Activated B cell treated with CpG ODN at 0.5 μM for 24 hours (primary cell): Measurements from ENCODE around the gene ANAPC16. TPM values are rescaled to one million over a fixed set of nuclear protein-coding genes. Genes with fewer than 3 reads are reported as not detected.

Experiments
- ATAC-seq: fragments of 200-7000 bp; cut with Tn5 transposase; one replicate; pipeline ENCODE4 v1.10.0; 2021; ENCODE audit warnings: low read depth, mild to moderate bottlenecking, moderate library complexity
- CTCF ChIA-PET: fragments of 350-600 bp; sonication (Branson Sonifier 250); formaldehyde crosslinking; loops from one replicate; lab custom pipeline; 2021; ENCODE audit warnings: antibody characterized with exemption; lab: Charles Lee
- POLR2A ChIA-PET: fragments of 350-600 bp; sonication (Branson Sonifier 250); formaldehyde crosslinking; loops from one replicate; lab custom pipeline; 2021; ENCODE audit warnings: antibody characterized with exemption; lab: Charles Lee
- DNase-seq: peaks from one replicate; pipeline ENCODE4 v3.0.0; 2022
- H3K27ac Mint-ChIP-seq: one replicate; pipeline ENCODE4 v1.8.0; 2020; ENCODE audit warnings: mixed read lengths
- H3K27me3 Mint-ChIP-seq: one replicate; pipeline ENCODE4 v1.8.0; 2021; ENCODE audit warnings: mixed read lengths
- H3K36me3 Mint-ChIP-seq: one replicate; pipeline ENCODE4 v1.8.0; 2021; ENCODE audit warnings: low read depth, mixed read lengths
- H3K4me1 Mint-ChIP-seq: one replicate; pipeline ENCODE4 v1.8.0; 2021; ENCODE audit warnings: mixed read lengths
- H3K4me3 Mint-ChIP-seq: one replicate; pipeline ENCODE4 v1.8.0; 2020; ENCODE audit warnings: mild to moderate bottlenecking, mixed read lengths
- H3K9me3 Mint-ChIP-seq: one replicate; pipeline ENCODE4 v1.8.0; 2020; ENCODE audit warnings: mixed read lengths
- CTCF ChIP-seq: fragments of 200-600 bp; IDR thresholded peaks from one replicate; pipeline ENCODE4 v1.8.0; 2022; ENCODE audit warnings: antibody characterized with exemption, mild to moderate bottlenecking
- intact Hi-C: fragments of 100-400 bp; cut with micrococcal nuclease; formaldehyde crosslinking; loops from one replicate; pipeline ENCODE4 v1.15.1; 2024
- total RNA-seq: library from RNA; stranded (reverse); gene quantifications from 2 replicates; pipeline ENCODE4 v1.2.3, GENCODE V29; 2022

ANAPC16 gene
- 128 and 137 TPM in 2 replicates for total RNA-seq

DNA sequence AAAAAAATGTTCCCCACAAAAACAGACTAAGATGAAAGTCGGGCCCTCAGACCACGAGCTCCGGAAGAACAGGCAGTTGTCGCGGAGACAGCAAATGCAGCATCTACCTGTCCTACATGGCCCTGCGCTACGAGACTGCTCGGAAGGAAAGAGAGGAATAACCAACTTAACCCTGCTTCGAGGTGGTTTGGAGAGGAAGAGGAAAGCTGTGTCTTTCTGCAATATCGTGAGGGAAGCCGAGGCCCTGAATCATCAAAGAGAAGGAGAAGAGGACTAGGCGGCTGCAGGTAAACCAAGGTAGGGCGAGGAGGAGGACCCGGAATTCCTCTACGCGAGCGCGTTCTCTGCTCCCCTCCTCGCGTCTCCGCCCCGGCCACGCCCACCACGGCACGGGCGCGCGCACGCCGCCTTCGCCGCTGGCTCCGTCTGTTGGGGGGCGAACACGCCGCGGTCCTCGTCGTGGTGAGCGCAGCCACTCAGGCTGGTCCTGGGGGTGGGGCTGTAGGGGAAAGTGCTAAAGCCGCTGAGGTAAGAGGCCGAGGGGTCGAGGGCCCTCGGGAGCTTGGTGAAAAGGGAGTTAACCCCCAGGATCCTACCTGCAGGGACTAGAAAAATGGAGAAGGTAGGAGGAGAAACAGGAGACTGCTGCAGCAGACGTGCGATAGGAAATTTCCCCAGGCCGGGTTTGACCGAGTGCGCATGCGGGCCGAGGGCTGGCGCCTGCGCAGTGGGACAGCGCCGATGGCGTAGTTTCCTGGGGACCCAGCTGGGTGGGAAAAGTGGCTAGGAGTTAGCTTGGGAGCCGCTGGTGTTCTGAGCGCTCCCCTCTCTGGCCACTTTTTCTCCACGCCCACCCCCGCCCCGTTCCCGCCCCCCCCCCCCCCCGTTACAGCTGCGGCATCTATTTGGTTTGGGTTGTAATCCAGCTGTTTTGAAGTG lies at the start of gene ANAPC16, which contains the start of gene ASCC1:
ANAPC16 (plus strand) TSS at position 402 of the 939 bp plus-strand sequence. CDS start 7,903 bp downstream, outside the sequence.
ASCC1 (minus strand) TSS at position 666 of the 939 bp plus-strand sequence. CDS start 2,978 bp downstream, outside the sequence.
- CTCF ChIA-PET = interaction anchor here (0.9 to 1.9 kb wide), 7 partner anchors 45 to 319 kb away, joined by 3 to 6 read pairs (median 4); partner anchors contain the start of gene DDIT4
- H3K4me1 Mint-ChIP-seq = peaks cover 62% of the 10 kb centered on the region

DNA sequence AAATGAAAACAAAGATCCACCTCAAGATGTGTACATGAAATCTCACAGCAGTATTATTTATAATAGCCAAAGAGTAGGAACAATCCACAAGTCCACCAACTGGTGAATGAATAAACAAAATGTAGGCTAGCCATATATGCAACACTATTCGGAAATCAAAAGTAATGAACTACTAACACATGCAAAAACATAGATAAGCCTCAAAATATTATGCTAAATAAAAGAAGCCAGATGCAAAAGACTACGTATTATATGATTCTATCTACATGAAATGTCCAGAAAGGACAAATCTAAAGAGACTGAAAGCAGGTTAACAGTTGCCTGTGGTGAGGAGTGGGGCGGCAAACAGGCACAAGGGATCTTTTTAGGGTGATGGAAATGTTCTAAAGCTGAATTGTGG lies 48.7 kb upstream of the ANAPC16 start:
- TF ChIP-seq CTCF = no peak
- Mint-ChIP-seq H3K4me3 (no peak overlapping the region), H3K9me3 (no peaks in the 10 kb centered on the region), H3K4me1 (peaks cover 5% of the 10 kb centered on the region), H3K36me3 (peaks cover 44% of the 10 kb centered on the region), H3K27ac (no peak overlapping the region), H3K27me3 (no peaks in the 10 kb centered on the region)
- intact Hi-C loops = no loop called here
- DNase-seq (no peak), ATAC-seq (no peak)
- POLR2A ChIA-PET = interaction anchor here (0.6 kb wide), 1 partner anchor 159 kb away, joined by 6 read pairs; no protein-coding TSS in a partner anchor
- CTCF ChIA-PET = no interaction called here

More for the DNA sequence above, at the start of gene ANAPC16, which contains the start of gene ASCC1:
- POLR2A ChIA-PET = interaction anchor here (0.6 to 7.1 kb wide), 51 partner anchors 8 to 843 kb away, joined by 3 to 234 read pairs (median 5); partner anchors contain the start of genes DDIT4, DNAJB12 and SPOCK2
- Mint-ChIP-seq H3K4me3 (peak within 1 kb of the TSS; percentile 96), H3K27me3 (no peaks in the 10 kb centered on the region), H3K9me3 (no peaks in the 10 kb centered on the region), H3K36me3 (peaks cover 46% of the 10 kb centered on the region), H3K27ac (peak within 1 kb of the TSS; percentile 99)
- no peak for TF ChIP-seq CTCF
- DNase-seq (peak; percentile 98), ATAC-seq (peak; percentile 83)
- intact Hi-C loops = loop anchor here (1.0 to 5.0 kb wide), 6 partner anchors 44 to 881 kb away; partner anchors contain the start of genes MCU and P4HA1

DNA sequence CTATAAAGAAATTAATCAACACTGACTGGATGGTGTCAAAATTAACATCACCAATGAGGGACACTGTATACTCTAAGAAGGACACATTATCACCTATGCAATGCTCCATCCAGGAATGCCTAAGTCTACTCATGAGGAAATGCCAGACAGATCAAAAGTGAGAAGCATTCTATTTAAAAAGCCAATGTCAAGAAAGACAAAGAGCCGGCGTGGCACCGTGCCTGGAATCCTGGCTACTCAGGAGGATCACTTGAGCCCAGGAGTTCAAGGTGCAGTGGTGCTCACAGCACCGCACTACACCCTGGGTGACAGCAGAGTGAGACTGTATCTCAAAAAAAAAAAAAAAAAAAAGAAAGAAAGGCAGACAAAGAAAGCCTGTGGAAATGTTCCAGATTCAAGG lies 45.5 kb upstream of the ANAPC16 start:
- no peak overlapping the region for H3K27ac Mint-ChIP-seq
- no peaks in the 10 kb centered on the region for H3K9me3 Mint-ChIP-seq
- H3K4me3 Mint-ChIP-seq = no peak overlapping the region
- H3K36me3 Mint-ChIP-seq = peaks cover 33% of the 10 kb centered on the region
- peaks cover 15% of the 10 kb centered on the region for H3K4me1 Mint-ChIP-seq
- H3K27me3 Mint-ChIP-seq = no peaks in the 10 kb centered on the region
- intact Hi-C loops = loop anchor here (5.0 kb wide), 1 partner anchor 47 kb away; the partner anchor contains the start of genes ANAPC16 and ASCC1
- CTCF ChIA-PET = no interaction called here
- DNase-seq (no peak), ATAC-seq (no peak)
- no peak for TF ChIP-seq CTCF
- POLR2A ChIA-PET = no interaction called here

- no peak for ATAC-seq
- Mint-ChIP-seq H3K27me3 (no peaks in the 10 kb centered on the region), H3K36me3 (peaks cover 32% of the 10 kb centered on the region), H3K4me3 (no peak overlapping the region), H3K27ac (no peak overlapping the region), H3K4me1 (peaks cover 15% of the 10 kb centered on the region), H3K9me3 (no peaks in the 10 kb centered on the region)
- TF ChIP-seq CTCF = no peak
- intact Hi-C loops = loop anchor here (5.0 kb wide), 1 partner anchor 47 kb away; the partner anchor contains the start of genes ANAPC16 and ASCC1
- CTCF ChIA-PET = no interaction called here
- POLR2A ChIA-PET = no interaction called here
- DNase-seq = no peak
Measured at GRCh38 chr10:72170733-72171132, 45.1 kb upstream of the ANAPC16 start.
